Inflammatory macrophage treated with lipopolysaccharide for 1 hour (primary cell): ENCODE results near the gene ANK3.

Experiments
- DNase-seq, 2 donors: peaks; one replicate each; pipeline ENCODE4 v3.0.0-alpha.2; 2020 to 2022

ANK3 gene

GRCh38 chr10:60340973-60341372, 48.7 kb downstream of the ANK3 start:
- DNase-seq: no peak

- no peak for DNase-seq
These were observed 49.9 kb downstream of the ANK3 start for GRCh38 chr10:60339757-60340156.

DNA sequence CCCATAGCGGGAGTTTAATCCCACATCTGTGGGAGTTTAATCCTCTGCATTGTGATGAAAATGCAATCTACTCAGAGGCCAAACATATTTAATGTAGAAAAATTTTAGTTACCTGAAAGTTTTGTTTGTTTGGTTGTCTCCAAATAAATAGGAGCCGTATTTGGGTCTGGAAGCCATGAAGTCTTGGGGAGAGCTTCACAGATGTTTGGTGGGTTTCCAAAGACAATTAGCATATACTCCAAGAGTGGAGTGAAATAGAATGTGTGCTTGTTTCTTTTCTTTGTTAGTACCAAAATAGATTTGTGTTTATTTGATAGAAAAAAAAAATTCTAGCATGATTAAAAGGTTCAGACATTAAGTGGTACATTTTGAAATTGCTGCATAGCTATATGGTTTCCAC, 50.9 kb downstream of the ANK3 start:
- no peak for DNase-seq

- DNase-seq: no peak
These were observed 51.6 kb downstream of the ANK3 start for GRCh38 chr10:60338002-60338564.

GRCh38 chr10:60336901-60337630, 52.6 kb downstream of the ANK3 start:
- no peak for DNase-seq

DNA sequence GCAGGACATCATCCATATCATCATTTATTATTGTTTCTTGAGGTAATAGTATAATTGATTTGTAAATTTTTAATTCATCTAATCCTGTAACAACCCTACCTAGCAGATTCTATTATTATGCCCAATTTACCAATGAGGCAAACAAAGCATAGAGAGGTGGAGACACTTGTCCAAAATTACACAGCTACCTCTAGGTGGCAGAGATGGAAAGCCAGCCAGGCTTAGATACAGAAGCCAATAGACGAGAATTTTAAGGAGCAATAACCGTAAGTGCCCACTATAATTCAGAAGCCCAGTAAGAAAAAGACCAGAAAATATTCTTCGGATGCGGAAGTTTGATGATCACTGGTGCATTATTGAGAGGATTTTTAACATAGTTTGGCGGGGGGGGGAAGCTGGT, 54.0 kb downstream of the ANK3 start:
- DNase-seq: no peak

- DNase-seq: no peak
These were observed 54.7 kb downstream of the ANK3 start for GRCh38 chr10:60334991-60335390.

GRCh38 chr10:60332371-60332770, 57.3 kb downstream of the ANK3 start:
- DNase-seq: no peak

- no peak for DNase-seq
These were observed 57.8 kb downstream of the ANK3 start for GRCh38 chr10:60331886-60332285.

DNA sequence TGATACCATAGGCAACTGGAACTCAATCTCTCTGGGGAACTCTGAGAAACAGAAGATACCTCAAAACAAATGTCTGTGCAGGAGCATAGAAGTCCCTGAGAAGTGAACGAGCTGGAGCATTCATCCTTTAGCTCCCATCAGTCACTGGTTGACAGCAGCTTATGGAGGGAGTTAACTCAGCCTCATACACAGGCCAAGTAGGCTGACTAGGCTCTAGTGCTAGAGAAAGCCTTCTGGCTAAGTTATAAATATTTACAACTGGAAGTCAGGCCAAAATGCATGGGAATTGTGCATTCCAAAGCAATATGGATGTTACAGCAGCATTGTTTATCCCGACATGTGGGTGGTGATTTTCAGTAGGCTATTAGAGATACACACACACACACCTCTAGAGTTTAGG, 66.5 kb downstream of the ANK3 start:
- DNase-seq: no peak

GRCh38 chr10:60320666-60321065, 69.0 kb downstream of the ANK3 start:
- no peak for DNase-seq

DNA sequence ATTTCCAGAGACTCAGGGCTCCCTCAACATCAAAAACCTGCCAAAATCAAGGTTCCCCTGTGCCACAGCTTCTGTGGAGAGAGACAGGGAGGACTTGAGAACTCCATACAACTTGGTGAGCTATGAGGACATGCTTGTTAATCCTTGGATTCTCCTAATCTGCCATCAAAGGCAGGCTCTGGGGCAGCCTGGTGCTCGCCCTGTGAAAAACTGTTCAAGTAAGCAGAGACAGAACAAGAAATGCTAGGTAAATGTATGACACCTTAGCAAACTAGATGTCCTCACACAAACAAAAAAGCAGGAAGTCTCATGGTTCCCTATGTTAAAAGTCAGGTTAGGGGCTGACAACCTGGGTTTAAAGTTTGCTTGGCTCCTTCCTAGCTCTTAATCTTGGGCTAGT, 73.6 kb downstream of the ANK3 start:
- no peak for DNase-seq

DNA sequence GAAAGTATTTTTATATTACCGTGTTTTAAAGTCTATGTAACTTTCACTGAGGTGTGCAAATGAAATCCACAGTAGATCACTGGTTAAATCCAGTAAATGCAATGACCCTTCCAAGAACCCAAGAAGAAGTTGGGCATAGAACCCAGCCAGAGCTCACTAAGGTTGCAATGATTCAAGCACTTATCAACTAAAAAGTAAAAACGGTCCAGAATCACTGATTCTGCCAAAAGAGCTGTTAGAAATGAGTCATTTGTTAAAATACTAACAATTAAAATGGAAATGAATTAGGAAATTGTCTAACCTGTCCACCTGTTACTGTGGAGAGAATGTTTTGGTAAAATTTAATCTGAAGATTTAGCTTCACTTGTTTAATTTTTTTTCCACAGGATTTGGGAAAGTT, 74.4 kb downstream of the ANK3 start:
- no peak for DNase-seq

- no peak for DNase-seq
These were observed 75.4 kb downstream of the ANK3 start for GRCh38 chr10:60314069-60314940.

DNA sequence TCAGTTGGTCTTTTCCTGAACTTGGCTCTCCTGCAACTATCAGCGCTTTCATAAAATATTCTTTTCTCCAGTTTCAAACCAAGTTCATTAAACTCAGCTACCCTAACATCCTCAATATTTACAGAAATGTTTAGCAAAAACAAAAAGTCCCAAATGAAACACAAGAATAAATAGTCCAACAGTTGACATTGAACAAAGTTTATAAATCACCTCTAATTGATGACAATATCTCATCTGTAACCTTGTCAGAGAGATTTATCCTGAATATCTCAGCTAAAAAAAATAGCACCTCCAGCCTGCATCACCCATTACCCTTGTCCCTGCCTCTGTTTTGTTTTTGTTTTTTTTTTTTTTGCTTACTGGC, 76.1 kb downstream of the ANK3 start:
- no peak for DNase-seq

DNA sequence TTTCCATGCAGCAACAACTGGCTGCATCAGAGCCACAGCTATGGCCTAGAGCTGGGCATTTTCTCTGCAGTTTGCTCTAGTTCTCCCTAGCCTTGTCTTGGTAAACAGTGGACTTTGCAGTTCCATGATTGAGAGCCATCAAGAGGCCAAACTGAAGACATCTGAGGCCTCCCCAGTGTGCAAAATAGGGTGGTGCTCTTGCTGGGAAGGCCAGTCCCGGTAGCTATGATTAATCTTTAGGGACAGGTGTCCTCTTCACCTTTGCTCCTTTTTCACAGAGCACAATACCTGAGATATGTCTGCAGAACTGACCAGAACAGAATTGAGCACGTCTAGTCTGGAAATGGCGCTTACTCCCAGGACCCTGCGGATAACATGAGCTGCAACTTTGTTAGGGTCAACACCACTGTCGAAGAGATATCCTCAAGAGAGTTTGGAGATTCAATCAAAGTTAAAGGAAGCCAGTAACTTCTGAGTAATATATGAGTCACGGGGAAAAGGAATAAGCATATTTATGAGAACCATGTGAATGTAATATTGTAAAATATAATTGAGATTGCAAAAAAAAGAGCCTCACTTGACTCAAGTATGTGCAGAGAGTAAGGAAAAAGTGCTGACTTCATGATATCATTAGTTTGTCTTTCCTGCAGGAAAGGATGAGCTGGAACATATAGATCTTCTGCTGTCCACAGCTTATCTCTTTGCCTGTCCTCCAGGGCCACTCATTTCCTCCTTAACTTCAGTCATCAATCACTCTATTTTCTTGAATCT, 76.7 kb downstream of the ANK3 start:
- DNase-seq: no peak

DNA sequence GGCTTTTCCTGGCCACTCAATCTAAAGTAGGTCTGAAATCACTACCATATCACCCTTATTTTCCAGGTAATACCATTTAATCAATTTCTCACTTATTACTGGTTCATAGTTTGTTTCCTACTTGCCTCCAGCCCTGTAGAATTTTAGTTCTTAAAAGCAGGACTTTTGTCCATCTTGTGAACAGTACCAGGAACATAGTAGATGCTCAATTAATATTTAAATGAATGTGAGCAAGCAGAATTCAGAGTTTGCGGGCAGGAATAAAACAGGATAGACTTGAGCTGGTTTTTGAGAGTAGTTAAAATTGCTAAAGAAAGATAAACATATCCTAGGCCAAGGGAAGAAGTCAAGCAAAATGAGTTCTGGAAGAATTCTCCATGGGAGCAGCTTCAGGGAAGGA, 77.9 kb downstream of the ANK3 start:
- no peak for DNase-seq

GRCh38 chr10:60310740-60311139, 78.9 kb downstream of the ANK3 start:
- DNase-seq: no peak

DNA sequence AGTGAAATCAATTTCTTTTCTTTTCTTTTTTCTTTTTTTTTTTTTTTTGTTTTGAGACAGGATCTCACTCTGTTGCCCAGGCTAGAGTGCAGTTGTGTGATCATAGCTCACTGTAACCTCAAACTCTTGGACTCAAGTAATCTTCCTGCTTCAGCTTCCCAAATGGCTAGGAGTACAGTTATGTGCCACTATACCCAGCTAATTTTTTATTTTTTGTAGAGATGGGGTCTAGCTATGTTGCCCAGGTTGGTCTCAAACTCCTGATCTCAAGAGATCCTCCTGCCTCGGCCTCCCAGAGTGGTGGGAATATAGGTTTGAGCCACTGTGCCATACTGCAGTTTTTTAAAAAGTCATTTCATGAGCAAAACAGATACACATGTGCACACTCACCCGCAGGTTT, 79.8 kb downstream of the ANK3 start:
- DNase-seq: no peak

DNA sequence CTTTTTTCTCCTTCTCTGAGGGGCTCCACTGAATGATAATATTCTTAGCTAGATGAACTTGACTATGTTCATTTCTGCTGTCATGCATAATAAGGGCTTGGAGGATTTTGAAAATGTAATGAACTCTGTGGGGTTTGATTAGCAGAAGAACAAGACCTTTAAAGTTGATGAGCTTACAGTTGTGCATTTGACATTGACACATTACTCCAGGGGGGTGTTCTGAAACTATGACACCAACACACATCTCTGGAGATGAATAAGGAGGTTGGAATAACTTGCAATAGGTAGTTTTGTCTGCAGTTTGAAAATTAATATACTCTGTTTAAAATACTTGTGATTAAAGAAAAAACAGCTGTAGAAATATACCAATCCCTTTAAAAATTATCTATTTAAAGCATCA, 80.3 kb downstream of the ANK3 start:
- no peak for DNase-seq

DNA sequence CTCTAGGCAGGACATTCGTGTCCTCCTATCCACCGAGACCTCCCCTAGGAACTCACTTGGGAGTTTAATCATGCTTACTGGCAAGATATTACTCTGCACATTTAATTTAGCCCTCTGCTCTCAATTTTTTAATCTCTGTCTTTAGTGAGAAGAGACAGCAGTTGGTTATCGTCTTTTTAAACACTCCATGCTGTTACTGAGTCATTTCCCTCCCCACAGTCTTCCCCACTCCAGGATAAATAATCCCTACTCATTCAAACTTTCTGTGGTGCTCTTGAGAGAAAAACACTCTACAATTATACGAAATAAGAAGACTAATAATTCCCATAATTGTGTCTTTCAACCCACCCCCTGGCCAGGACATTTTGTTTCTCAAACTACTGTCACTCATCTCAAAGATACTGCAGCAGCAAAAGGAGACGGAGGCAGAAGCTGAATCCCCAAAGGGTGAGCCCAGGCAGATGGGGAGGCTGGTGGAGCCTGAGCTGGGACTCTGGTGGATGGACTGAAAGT, 84.2 kb downstream of the ANK3 start:
- no peak for DNase-seq

DNA sequence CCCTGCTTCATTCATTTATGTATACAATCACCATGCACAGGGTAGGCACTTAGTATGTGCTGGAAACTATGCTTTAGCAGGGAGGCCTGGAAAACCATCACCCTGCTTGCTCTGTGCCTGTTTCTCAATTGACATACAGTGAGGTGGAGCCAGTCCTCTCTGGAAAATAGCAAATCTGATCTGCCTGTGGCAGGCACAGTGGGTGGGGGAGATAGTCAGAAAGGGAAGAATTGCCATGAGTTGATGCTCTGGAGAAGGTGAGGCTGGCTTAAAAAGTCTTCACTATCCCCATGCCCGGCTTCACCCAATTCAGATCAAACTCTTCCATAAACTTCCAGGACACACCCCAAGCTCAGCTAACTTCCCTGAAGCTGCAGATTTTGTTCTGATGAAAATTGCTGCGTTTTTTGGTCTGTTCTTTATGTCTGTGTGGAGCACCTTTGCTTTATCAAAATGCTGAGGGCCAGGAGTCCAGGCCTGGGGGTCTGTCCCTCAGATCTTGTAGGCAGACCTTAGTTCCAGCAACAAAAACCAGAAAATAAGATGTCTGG, 84.8 kb downstream of the ANK3 start:
- no peak for DNase-seq

- no peak for DNase-seq
These were observed 85.9 kb downstream of the ANK3 start for GRCh38 chr10:60303778-60304177.
